NCI-H2196 treated with DMSO at 0.1 percent for 48 hours (cell line): ENCODE results near the gene CAPN12.

Experiments
- DNase-seq: peaks from one replicate; lab custom pipeline; 2025; ENCODE audit not compliant: unreplicated experiment; lab: John Stamatoyannopoulos, UW

The CAPN12 gene

DNA sequence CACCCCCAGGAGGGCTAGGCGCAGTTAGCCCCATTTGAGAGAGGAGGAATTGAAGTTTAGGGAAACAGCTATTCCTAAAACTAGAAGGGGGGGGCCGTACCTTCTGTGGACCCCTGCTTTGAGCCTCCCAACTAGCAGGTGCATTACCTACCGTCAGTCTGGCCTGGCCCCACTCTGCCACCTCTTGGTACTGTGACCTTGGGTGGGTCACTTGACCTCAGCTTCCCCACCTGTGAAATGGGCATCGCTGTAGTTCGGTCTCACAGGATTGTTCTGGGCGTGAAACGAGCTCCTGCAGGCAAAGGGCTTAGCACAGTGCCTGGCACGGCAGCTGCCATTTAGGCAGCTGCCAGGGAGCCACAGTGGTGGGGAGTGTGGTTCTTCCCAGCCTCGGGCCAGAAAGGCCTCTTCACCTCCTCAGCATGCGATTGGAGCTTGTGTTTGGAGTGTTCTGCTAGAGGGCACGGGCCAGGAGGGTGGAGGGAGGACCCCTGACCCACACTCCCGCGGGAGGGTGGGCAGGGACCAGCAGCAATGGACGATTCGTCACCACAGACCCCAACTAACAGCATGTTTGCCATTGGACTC, 32.0 kb downstream of the CAPN12 start:
- no peak for DNase-seq

DNA sequence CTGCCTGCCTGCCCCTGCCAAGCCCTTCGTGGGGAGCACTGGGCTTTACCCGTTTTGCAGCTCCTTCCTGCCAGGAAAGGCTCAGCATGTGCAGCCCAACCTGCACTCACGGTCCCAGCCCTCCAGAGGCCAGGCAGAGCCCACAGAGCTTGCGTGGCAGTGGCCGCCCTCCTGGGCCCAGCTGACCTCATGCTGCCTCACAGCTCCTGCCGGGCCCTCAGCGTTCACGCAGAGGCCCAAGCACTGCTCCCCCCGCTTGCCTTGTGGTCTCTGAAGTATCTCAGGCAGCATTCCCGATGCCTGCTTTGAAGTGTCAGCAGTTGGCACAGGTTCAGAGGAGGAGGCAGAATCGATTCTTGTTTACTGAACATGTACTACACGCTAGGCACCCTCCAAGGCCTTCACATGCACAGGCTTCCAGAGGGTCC, 32.5 kb downstream of the CAPN12 start:
- DNase-seq = peak; percentile 52

DNA sequence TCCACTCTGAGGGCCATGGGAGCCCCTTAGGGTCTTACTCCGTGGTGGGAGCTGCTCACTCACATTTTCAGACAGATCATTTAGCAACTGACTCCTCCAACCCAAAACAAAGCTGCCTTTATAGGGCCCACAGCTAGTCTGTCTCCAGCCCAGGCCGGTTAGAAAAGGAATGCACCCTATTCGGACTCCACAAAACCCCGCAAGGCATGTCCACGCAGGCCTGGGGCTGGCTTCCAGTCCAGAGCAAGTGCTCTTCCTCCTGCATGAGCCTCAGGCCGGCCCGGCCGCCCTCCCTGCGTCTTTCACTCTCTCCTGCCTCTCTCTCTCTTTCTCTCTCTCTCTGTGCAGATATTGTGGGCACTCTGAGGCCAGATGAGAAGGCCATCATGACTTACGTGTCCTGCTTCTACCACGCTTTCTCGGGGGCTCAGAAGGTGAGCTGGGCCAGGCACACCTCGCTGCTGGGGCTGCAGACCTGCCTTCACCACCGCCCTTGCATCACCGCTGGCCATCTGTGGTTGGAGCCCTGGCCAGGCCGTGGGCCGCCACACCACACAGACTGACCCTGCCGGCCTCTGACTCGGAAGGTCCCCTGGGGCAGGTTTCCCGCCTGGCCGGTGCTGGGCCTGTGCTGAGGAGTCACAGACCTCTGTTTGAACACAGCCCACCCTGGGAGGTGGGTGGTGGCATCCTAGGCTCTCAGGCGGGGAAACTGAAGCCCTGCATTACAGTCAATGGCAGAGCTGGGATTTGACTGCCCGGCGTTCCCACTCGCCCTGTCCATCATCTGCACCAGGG, 33.1 kb downstream of the CAPN12 start:
- DNase-seq = no peak

DNA sequence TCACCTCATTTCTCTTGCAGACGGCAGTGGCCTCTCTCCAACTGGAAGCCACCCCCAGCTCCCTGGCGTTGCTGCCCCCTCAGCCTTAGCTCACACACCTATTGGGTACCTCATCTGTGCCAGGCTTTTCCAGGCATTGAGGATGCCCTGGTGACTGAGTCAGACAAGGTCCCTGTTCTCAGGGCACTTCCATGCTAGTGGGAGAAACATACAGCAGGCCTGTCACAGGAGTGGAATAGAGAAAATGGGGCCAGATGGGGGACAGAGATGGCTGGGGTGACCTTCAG, 33.9 kb downstream of the CAPN12 start:
- DNase-seq = no peak

DNA sequence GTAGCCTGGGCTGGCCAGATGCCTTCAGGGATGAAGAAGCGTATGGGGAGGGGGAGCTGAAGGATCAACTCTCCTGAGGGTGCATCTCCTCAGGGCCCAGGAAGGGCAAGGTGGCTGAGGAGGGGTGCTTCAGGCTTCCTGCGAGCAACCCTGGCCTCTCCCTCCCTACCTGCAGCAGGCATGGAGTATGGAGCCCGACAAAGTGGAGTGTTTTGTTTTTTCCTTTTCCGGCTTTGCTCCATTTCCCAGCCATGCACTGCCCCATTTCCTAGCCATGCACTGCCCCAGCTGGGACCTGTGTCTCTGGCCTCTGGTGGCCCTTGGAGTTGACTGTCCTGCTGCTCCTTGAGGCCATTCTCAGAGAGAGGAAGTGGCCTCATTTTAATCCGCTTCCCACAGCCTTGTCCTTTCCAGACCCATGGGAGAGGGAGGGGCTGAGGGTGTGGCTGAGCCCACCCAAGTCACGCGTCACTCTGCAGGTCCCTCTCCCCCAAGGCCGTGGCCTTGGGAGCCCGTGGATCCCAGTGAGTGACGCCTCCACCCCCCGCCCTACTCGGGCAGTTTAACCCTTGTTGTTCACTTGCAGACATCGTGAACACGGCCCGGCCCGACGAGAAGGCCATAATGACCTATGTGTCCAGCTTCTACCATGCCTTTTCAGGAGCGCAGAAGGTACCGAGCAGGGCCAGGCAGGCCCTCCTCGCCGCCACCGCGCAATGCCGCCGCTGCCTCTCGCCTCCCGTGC, 34.4 kb downstream of the CAPN12 start:
- no peak for DNase-seq

DNA sequence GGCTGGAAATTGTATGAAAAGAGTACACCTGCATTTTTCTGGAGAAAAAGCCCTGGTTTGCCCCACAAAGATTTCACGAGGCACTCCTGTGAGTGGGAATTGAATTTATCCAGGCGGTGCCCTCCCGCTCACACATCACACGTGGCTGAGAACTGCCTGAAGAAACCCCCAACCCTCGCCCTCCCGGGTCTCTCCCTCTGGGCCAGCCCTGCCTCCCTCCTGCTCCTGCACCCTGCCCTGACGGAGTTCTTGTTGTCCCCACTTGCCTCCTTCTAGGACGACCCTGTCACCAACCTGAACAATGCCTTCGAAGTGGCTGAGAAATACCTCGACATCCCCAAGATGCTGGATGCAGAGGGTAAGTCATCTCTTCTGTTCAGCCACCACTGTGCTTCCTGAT, 35.2 kb downstream of the CAPN12 start:
- no peak for DNase-seq

DNA sequence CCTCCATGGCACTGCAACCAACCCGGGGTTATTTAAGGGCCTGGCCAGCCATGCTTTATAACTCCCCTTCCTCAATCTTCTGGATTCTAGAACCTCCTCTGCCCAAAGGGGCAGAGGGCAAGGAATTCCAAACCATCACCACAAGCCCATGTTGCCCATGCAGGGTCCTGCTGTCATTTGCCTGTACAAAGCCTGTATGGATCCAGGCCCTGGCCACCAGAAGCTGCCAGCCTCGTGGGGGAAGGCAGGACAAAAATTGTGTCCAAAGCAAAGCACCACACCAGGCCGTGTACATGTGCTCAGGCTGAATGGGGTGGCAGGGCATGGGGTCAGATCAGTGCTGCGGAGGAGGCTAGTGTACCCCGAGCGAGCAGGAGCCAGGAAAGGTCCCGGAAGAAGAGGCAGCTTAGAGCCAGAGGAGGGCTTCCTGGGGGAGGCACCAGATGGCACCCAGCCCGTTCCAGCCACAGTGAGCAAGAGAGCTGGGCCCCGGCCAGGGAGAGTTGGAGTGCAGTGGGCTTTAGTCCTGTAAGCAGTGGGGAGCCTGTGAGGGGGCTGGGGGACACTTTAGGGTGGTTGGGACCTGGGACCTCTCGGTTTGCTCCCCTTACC, 35.8 kb downstream of the CAPN12 start:
- no peak for DNase-seq

DNA sequence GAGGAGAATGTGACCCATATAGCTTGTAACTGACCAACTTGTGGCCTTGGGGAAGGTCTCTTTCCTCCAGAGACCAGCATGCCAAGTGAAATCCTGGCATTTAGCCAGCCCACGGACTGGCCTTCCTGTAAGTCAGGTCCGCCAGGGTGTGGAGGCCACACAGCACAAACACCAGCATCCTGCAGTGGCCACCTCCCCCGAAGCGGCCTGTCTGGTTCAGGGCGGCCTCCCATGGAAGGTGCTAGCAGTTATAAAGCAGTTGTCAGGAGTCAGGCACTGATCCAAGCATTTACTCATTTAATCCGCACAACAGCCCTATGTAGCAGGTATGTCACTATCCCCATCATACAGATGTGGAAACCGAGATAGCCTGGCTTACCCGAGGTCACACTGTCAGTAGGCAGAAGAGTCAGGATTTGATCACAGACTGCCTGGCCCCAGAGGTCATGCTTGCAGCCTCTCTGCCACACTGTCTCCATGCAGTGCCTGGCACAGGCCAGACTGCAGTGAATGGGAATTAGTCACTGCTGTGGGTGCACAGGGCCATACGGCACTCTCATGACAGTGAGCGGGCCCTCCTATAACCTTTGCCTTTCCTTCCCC, 36.7 kb downstream of the CAPN12 start:
- no peak for DNase-seq

DNA sequence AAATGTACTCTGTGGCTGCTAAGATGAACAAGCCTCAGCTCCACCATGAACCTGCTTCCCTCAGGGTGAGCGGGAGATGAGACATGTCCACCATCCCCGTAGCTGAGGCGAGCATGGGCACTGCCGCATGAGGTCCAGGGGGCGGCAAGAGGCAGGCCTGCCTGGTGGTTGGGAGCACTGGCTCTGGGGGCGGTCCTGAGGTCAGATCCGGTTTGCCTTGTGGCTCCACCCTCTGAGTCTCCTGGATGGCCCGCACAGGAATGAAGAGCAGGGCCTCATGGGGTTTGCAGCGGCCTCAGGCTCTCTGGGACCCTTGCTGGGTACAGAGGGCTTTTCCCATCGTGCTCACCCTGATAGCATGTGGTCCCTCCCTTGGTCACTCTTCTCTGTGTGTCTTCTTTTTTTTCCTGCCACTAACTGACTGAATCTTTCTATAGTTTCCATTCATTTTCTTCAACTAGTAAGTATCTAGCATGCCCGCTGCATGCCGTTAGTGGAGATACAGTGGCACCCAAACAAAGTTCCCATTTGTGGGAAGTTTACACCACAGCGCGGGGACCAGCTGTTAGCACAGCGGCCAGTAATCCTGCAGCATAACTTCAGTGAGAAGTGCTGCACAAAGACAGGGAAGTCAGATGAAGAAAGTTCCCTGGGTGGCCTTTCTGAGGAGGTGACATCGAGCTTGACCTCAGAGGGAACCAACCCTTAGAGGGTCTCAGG, 37.3 kb downstream of the CAPN12 start:
- DNase-seq = no peak

DNA sequence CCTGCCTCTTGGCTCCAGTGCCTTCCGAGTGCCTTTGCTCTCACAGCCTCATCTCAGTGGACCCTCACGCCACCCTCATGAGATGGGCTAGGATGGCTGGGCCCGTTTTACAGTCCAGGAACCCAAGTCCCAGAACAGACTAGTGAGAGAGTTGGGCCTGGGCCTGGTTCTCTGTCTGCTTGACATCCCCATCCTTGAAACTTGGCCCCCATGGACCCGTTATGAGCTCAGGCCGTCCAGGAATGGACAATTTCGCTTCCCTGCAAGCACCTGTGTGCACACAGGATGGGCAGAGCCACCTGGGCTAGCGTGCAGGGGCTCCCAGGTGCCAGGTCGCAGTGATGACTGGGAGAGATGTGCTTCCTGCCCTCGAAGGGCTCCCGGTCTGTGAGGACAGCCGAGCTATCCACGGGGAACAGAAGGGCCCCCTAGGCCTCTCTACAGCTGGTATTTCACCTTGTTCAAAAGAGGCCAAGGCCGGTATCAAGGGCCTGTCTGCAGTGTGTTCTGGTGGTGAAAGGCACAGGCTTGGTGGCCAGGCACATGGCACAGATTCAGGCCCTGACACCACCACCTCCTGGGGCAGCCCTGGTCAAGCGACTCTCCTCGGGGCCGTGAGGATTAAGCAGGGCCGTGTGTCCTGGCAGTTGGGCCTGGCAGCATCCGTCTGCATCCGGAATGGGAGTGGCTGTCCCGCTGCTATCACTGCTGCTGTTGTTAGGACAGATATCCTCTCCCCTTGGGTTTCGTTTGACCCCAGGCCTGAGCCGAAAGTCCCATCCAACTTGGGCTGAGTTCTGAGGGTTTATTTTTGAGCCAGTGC, 38.9 kb downstream of the CAPN12 start:
- no peak for DNase-seq

DNA sequence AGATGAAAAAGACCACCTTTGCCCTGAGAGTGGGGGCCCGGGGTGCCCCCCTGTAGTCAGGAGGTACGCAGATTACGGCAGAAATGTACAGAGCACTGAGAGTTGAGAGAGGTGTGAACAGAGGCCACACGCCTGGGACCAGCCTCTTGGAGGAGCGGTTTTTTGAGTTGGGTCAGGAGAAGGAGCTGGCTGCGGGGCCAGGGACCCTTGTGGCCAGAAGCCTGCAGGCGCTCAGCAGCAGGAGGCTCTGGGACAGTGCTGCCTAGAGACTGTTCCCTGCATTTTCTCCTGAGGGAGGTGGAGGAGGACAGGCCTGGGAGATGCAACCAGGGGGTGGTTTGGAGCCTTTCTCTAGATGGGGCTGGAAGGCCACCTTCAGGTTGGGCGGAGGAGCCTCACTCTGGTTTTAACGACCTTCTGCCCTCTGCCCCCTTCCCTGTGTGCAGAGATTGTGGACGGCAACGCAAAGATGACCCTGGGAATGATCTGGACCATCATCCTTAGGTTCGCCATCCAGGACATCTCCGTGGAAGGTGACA, 39.7 kb downstream of the CAPN12 start:
- no peak for DNase-seq

DNA sequence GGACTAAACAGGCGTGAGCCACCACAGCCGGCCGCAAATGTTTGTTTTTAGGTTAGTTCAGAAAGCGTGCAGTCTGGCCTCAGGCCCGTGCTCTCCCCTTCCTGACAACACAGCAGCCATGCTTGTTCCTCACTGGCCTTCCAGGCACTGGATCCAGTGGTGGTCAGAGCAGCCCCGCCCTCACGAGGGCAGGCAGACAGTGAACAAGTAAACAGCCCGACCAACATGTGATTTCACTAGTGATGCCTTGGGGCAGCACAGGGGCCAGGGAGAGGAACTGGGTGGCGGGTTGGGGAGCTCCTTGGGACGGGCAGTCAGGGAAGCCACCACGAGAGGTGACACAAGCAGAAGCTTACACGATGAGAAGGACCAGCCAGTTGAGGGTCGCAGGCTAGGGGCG, 40.8 kb downstream of the CAPN12 start:
- DNase-seq = no peak

DNA sequence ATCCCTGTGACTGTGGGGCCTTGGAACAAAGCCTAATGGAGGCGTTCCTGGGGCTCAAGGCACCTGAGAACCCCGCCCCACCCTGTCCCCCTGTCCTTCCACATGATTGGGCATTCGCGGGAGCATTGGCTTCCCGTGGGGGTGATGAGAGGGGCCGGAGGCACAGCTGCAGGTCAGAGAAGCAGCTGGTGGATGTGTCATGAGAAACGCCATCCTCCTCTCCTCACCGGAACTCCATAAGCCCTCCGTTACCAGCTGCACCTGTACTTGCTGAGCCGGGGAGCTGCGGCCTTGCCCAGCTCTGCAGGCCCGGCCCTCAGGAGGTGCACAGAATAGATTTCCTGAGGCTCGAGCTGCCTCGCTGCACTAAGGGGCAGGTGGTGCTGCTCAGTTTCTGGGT, 42.0 kb downstream of the CAPN12 start:
- no peak for DNase-seq

DNA sequence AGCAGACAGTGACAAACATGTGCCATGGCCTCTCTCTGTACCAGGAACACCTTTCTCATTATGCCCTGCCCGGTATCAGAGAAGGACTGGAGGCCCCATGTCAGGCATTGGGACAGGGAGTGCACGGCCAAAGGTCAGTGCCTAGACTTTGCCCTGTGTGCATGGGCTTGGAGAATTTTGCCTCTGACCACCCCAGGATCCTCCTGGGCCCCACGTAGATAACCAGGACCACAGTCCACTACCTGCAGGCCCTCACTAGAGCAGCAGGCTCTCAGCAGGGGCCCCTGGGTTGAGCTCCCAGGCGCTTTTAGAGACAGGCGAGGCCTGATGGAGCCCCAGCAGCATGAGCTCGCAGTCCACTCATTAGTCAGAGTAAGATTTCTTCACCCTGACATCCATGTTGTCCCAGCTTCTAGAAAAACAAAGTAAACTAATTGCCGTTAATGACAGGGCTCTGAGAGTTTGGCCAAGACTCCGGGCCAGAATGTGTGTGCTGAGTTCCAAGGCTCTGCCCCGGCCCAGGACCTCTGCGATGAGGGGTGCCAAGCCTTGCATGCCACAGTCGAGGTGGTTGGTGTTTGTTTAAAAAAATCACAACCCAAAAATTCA, 42.7 kb downstream of the CAPN12 start:
- no peak for DNase-seq

DNA sequence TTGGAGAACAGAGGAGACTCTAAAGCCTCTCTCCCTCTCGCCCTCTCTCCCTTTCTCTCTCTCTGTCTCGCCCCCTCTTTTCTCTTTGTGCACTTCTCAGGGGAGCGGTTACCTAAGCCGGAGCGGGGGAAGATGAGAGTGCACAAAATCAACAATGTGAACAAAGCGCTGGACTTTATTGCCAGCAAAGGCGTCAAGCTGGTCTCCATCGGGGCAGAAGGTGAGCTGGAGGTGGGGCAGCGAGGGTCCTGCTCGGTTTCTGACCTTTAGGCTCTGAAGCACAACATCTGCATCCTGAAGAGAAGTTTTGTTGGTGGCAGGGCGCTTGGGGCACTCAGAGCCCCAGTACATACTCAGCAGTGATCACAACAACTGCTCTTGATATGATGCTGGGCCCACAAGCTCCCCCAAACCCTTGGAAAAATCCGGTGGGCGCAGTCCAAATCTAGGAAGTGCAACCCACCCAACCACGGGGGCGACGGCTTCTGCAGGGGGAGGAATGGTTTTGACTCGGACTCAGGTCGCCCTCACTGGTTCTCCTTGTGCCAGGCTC, 43.3 kb downstream of the CAPN12 start:
- DNase-seq = no peak

DNA sequence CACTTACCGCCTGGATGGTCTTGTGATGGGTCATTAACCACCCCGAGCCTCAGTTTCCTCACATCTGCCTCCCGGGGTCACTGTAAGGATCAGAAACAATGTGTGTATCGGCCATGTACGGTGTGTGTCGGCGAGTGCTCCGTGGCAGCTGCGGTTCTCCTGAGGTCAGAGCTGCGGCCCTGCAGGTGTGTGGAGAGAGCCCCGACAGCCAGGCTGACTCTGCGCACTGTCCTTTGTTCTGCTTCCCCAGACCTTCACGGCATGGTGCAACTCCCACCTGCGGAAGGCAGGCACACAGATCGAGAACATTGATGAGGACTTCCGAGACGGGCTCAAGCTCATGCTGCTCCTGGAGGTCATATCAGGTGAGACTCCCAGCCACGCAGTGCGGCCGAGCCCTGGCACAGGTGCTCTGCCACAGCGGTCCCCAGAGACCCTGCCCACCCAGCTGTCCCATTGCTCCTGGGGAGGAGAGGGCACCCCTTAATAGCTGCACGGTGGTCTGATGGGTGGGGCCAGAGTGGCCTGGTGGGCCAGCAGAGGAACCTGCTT, 43.8 kb downstream of the CAPN12 start:
- no peak for DNase-seq

DNA sequence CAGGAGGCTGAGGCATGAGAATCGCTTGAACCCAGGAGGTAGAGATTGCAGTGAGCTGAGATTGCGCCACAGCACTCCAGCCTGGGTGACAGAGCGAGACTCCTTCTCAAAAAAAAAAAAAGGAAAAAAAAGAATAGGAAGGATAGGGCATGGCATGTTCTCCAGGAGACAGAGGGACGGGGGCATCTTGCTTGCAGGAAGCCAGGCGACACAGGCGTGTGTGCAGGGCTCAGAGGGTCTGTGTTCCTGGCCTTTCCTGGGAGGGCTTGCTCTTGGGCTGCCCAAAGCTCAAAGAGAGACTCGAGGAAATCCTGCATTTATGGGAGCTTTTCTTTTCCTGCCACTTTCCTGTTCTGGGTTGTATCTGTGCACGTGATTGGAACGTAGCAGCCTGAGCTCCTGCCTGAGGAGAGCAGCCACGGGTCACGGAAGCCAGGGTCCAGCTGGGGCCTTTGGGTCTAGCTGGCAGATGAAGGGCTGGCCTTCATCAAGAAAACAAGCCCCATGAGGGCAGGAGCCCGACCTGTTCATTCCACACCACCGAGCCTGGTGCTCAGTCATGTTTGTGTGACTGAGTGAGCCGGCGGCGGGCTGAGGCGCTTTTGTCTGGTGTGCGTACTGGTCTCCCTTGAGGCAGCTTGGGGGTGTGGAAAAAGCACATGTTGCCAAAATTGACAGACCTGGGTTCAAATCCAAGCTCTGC, 44.5 kb downstream of the CAPN12 start:
- no peak for DNase-seq

DNA sequence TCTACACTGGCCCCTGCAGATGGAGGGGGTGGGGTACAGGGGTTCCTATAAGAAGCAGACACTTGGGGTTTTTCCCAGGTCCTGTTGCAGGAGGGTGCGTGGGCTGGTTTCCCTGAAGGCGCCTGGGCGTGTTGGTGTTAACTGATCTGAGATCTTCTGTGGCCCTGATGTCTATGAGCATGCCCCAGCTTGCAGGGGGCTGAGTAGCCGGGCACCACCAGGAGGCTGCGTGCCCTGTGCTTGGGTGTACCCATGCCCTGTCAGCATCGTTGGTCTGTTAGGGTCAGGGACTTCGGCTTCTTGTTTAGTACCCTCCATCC, 45.3 kb downstream of the CAPN12 start:
- DNase-seq = no peak
